ENCODE data around the gene HACE1.

HACE1 gene

DNA sequence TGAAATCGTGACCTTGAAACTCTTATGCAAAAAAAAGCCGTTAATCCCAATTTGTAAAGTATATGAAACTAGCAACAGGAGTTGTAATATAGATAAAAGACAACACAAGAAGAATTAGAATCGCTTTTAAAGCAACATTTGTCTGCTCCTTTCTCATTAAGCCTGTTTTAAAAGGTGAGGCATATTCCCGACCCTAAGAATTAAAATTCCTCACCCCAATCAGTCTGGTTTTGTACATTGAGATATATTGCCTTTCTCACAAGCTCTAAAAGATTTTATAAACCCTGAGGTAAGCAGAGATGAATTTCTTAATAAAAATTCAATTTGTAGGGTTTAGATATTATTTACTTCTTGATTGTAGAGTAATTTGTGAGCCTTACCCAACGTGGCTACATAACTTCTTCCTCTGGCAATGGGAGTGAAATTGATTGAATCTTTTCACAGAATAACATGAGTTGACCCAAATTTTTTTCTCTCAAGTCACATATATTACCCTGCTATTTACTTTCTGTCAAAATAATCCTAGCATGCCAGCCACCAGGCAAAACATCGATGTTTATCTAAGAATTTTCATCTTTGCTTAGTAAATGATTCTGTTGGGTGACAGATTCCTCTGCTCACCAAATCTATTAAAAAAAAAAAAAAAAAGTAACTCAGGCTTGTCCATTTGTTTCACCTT, 173.7 kb downstream of the HACE1 start:
- ChIA-PET CTCF (interaction anchor here (0.9 to 2.7 kb wide), 3 partner anchors 11 to 30 kb away, joined by 3 to 16 read pairs (median 5); no protein-coding TSS in a partner anchor), POLR2A (no interaction called here)
- TF ChIP-seq, protein P1, sequence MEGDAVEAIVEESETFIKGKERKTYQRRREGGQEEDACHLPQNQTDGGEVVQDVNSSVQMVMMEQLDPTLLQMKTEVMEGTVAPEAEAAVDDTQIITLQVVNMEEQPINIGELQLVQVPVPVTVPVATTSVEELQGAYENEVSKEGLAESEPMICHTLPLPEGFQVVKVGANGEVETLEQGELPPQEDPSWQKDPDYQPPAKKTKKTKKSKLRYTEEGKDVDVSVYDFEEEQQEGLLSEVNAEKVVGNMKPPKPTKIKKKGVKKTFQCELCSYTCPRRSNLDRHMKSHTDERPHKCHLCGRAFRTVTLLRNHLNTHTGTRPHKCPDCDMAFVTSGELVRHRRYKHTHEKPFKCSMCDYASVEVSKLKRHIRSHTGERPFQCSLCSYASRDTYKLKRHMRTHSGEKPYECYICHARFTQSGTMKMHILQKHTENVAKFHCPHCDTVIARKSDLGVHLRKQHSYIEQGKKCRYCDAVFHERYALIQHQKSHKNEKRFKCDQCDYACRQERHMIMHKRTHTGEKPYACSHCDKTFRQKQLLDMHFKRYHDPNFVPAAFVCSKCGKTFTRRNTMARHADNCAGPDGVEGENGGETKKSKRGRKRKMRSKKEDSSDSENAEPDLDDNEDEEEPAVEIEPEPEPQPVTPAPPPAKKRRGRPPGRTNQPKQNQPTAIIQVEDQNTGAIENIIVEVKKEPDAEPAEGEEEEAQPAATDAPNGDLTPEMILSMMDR (IDR thresholded peaks at IDR 0.05; ENCODE audit: insufficient read depth, low read length, missing control alignments): no peak
- DNase-seq (ENCODE audit: low read depth, low spot score): no peak
- H3K4me3 ChIP-seq (ENCODE audit: low read depth, low read length): no peak overlapping the region

DNA sequence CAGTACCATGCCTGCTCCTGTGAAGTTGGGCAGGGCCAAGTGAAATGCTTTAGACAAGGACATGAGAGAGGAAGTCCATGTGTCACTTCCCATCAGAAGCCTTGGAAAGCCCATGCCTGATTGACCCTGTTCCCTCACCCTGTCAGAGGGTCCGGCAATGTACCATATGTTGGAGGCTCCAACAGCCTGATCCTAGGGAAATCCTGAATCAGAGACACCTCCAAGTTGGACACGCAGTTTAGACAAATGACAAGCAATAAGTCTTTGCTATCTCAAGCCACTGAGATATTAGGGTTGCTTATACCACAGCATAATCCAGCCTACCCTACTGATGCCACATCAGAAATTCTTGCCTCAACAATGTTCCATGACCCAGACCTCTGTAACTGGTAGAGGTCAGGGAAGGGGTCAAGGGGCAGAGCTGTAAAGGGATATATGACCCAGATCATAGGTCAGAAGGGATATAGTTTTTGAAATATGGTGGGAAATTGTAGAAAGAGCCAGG, 174.8 kb downstream of the HACE1 start:
- POLR2A ChIA-PET: no interaction called here
- TF ChIP-seq, protein P1 (IDR thresholded peaks at IDR 0.05; ENCODE audit: insufficient read depth, low read length, missing control alignments): no peak
- CTCF ChIA-PET: interaction anchor here (0.8 to 2.7 kb wide), 3 partner anchors 12 to 86 kb away, joined by 3 to 16 read pairs (median 5); no protein-coding TSS in a partner anchor
- no peak for DNase-seq (ENCODE audit: low read depth, low spot score)
- H3K4me3 ChIP-seq (ENCODE audit: low read depth, low read length): no peak overlapping the region

DNA sequence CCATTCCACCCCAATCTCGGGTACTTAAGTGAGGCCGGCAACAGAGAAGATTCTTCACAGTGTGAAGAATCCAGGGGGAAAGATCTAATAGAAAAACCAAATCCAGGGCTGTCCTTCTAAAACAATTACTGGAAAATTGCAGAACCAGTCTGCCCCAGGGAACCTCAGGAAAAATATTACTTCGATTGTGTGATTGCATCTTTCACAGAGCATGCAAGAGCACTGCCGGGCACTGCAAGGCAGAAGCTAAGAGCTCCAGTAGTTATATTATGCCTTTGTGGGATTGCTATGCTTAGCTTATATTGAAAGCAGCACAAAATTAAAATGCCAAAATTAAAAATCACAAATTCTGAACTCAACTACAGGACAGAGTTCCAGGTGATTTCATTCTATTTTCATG, 175.9 kb downstream of the HACE1 start:
- CTCF ChIA-PET: interaction anchor here (0.7 to 3.0 kb wide), 9 partner anchors 8 to 394 kb away, joined by 3 to 16 read pairs (median 5); no protein-coding TSS in a partner anchor

DNA sequence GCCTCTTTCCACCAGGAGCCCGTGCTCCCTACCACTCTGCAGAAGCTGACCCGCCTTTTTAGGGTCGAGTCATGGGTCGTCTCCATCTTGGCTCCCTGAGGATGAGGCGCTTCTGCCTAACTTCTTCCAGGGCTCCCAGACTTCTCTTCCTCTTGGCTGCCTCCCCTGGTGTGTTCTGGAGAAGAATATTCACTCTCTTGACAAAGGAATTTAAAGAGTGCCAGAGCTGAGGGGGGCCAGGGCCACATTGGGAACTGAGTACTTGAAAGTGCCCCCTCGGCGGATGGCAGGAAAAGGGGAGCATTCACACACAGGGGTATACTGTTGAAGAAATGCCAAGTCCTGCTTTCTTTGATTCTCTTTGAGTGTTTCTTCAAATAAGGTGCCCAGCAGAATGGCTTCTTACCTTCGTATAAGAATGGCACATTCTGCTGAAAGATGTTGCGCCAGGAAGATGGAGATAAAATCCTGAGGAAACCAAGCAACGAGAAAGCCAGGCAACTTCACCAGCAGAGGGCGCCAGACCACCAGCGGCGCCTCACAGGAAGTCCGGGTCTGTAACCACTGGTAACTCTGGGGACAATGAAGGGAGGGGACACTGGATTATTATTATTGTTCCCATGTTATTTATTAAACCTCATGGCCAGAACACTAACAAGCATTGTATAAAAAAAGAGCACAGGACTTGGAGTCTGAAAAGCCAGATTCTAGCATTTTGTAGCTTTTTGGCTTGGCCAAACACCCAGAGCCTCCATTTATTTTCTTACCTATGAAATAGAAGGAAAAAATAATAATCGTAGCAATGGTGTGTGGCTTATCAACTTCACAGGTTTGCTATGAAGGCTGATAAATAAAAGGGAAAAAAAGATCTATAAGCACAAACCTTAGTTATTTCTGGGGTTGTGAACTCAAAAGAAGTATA, 176.7 kb downstream of the HACE1 start:
- DNase-seq (ENCODE audit: low read depth, low spot score): no peak
- ChIA-PET POLR2A (no interaction called here), CTCF (interaction anchor here (0.7 to 3.0 kb wide), 15 partner anchors 9 to 395 kb away, joined by 3 to 16 read pairs (median 4); no protein-coding TSS in a partner anchor)
- no peak overlapping the region for H3K4me3 ChIP-seq (ENCODE audit: low read depth, low read length)
- TF ChIP-seq, protein P1 (IDR thresholded peaks at IDR 0.05; ENCODE audit: insufficient read depth, low read length, missing control alignments): peak; percentile 80

More for the DNA sequence above, 175.9 kb downstream of the HACE1 start:
- POLR2A ChIA-PET: no interaction called here
- no peak overlapping the region for H3K4me3 ChIP-seq (ENCODE audit: low read depth, low read length)
- TF ChIP-seq, protein P1 (IDR thresholded peaks at IDR 0.05; ENCODE audit: insufficient read depth, low read length, missing control alignments): no peak
- DNase-seq (ENCODE audit: low read depth, low spot score): no peak

DNA sequence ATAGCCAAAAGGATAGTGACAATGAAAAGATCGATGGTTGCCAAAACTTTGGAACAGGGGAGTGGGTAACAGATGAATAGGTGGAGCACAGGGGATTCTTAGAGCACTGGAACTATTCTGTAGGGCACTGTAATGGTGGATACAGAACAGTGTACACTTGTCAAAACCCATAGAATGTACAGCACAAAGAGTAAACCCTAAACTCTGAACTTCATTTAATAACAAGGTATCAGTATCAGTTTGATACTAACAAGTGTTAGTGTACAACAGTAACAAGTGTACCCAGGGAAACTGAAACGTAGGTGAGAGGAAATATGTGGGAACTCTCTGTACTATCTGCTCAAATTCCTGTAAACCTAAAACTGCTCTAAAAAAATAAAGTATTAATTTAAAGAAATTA, 179.2 kb downstream of the HACE1 start:
- POLR2A ChIA-PET: no interaction called here
- no peak for DNase-seq (ENCODE audit: low read depth, low spot score)
- no peak overlapping the region for H3K4me3 ChIP-seq (ENCODE audit: low read depth, low read length)
- CTCF ChIA-PET: interaction anchor here (1.5 to 1.6 kb wide), 2 partner anchors 10 to 11 kb away, joined by 3 to 4 read pairs; no protein-coding TSS in a partner anchor
- TF ChIP-seq, protein P1 (IDR thresholded peaks at IDR 0.05; ENCODE audit: insufficient read depth, low read length, missing control alignments): no peak

Measured in AG04449 (cell line).